Neural cell (in vitro differentiated cells): Measurements from ENCODE around the gene STAT5B.

ENCODE experiments used
- CTCF ChIP-seq: fragments of 450-650 bp; IDR thresholded peaks from 2 replicates; pipeline ENCODE4 v1.5.1; 2014; ENCODE audit warnings: antibody characterized with exemption, mild to moderate bottlenecking, moderate library complexity; ENCODE audit not compliant: poor library complexity, severe bottlenecking
- SMC3 ChIP-seq: fragments of 450-650 bp; conservative IDR thresholded peaks from 2 replicates; pipeline ENCODE4 v1.6.1; 2014; ENCODE audit warnings: antibody characterized with exemption, mild to moderate bottlenecking, moderate library complexity; ENCODE audit not compliant: poor library complexity

GRCh38 chr17:42255445-42255844 is 20.7 kb downstream of the STAT5B start:
- TF ChIP-seq SMC3 (no peak), CTCF (no peak)
